ENCODE measurements around the gene FTCDNL1. TPM values are rescaled to one million over a fixed set of nuclear protein-coding genes. Genes with fewer than 3 reads are reported as not detected.

FTCDNL1 gene
- polyA plus RNA-seq, 1 of the 3 experiments (the other 2 are of a cell fraction), result not detected

- H3K27ac ChIP-seq (ENCODE audit: low read depth in 2 of 2, low read length in 1 of 2), result no peak overlapping the region
- 10% methylated on average over 2 of the region's 2 CpGs for WGBS (ENCODE audit: low lambda C conversion rate)
- no peak overlapping the region for H3K4me3 ChIP-seq (ENCODE audit: low read depth in 2 of 2, low read length in 1 of 2)
- H3K9me2 ChIP-seq, result no peaks in the 10 kb centered on the region
- no peak for TF ChIP-seq SMC3 (IDR thresholded peaks at IDR 0.05; ENCODE audit: low read depth, low read length)
- TF ChIP-seq USF2 (IDR thresholded peaks at IDR 0.05; ENCODE audit: borderline replicate concordance, low read depth, low read length), result no peak
- TF ChIP-seq GATA2 (CRISPR knock-in tag; IDR thresholded peaks at IDR 0.05), result no peak
- no peak for TF ChIP-seq EZH2phosphoT487 (IDR thresholded peaks at IDR 0.05; ENCODE audit: borderline replicate concordance, low read depth)
- no peak for TF ChIP-seq ZBTB33 (IDR thresholded peaks at IDR 0.05; ENCODE audit: borderline replicate concordance, low read depth)
- no peak for TF ChIP-seq CTCF (IDR thresholded peaks at IDR 0.05)
- no peak for TF ChIP-seq NRF1 (IDR thresholded peaks at IDR 0.05; ENCODE audit: low read depth, low read length)
- TF ChIP-seq EP300 (IDR thresholded peaks at IDR 0.05; ENCODE audit: borderline replicate concordance in 1 of 2, low read depth in 1 of 2, low read length in 1 of 2), result no peak
- TF ChIP-seq FOXJ3 (CRISPR knock-in tag; IDR thresholded peaks at IDR 0.05), result no peak
- no peak for TF ChIP-seq MEF2A (IDR thresholded peaks at IDR 0.05; ENCODE audit: borderline replicate concordance, low read depth)
- TF ChIP-seq PBX3 (IDR thresholded peaks at IDR 0.05), result no peak
- TF ChIP-seq GABPA (IDR thresholded peaks at IDR 0.05; ENCODE audit: low read depth), result no peak
- TF ChIP-seq MXI1 (IDR thresholded peaks at IDR 0.05; ENCODE audit: low read depth, low read length), result no peak
- TF ChIP-seq RXRA (IDR thresholded peaks at IDR 0.05; ENCODE audit: borderline replicate concordance, low read depth), result no peak
- no peak for TF ChIP-seq RCOR1 (IDR thresholded peaks at IDR 0.05; ENCODE audit: low read length)
- TF ChIP-seq NFIC (IDR thresholded peaks at IDR 0.05; ENCODE audit: borderline replicate concordance), result no peak
- no peak for TF ChIP-seq TCF12 (IDR thresholded peaks at IDR 0.05)
- H3K79me2 ChIP-seq (ENCODE audit: insufficient read depth), result no peaks in the 10 kb centered on the region
- H3K9me3 ChIP-seq, result no peaks in the 10 kb centered on the region
- CTCF ChIA-PET, result interaction anchor here (1.0 to 2.1 kb wide), 3 partner anchors 14 to 635 kb away, joined by 3 to 8 read pairs (median 3); no protein-coding TSS in a partner anchor
- H3F3A ChIP-seq (replicated peaks; ENCODE audit: insufficient read depth), result no peaks in the 10 kb centered on the region
- POLR2A ChIA-PET, result no interaction called here
- no peak overlapping the region for H2AFZ ChIP-seq (ENCODE audit: low read depth)
- H4K20me1 ChIP-seq (ENCODE audit: insufficient read depth), result no peaks in the 10 kb centered on the region
- DNase-seq, result no peak
- peaks cover 56% of the 10 kb centered on the region; the same call in 1 of the 2 replicates for H3K27me3 ChIP-seq (ENCODE audit: insufficient read depth)
- H3K36me3 ChIP-seq (replicated peaks in 1 of 2; ENCODE audit: control insufficient read depth in 1 of 2, insufficient read depth in 2 of 2, low read length in 1 of 2), result no peaks in the 10 kb centered on the region
- peaks cover 0 to 4% of the 10 kb centered on the region in 2 experiments; a peak in 1 of 4 replicates for H3K4me1 ChIP-seq (ENCODE audit: control insufficient read depth in 1 of 2, insufficient read depth in 2 of 2, low read depth in 1 of 2, low read length in 1 of 2)
- no peak overlapping the region for H3K4me2 ChIP-seq
- no peak overlapping the region for H3K9ac ChIP-seq
These were observed 3.7 kb downstream of the FTCDNL1 start for GRCh38 chr2:199847181-199847864.

Measured in SK-N-SH (cell line).